ENCODE data around the gene IQCH. TPM values are rescaled to one million over a fixed set of nuclear protein-coding genes. Genes with fewer than 3 reads are reported as not detected.

Gene IQCH
- total RNA-seq, 1 donor from 2014 or later = 1.5 TPM

- Mint-ChIP-seq H3K36me3 (ENCODE audit: low read depth) (no peaks in the 10 kb centered on the region), H3K4me1 (no peaks in the 10 kb centered on the region), H3K9me3 (no peaks in the 10 kb centered on the region), H3K27ac (no peak overlapping the region), H3K27me3 (peaks cover 8% of the 10 kb centered on the region), H3K4me3 (no peak overlapping the region)
- DNase-seq = no peak
- CTCF ChIA-PET = no interaction called here
- intact Hi-C loops (cut with micrococcal nuclease) = no loop called here
- POLR2A ChIA-PET = no interaction called here
- TF ChIP-seq CTCF (IDR thresholded peaks at IDR 0.05) = no peak
- ATAC-seq (ENCODE audit: low read depth) = no peak
Observed at GRCh38 chr15:67400890-67401289, 146.3 kb downstream of the IQCH start.

GRCh38 chr15:67401336-67401735, 146.8 kb downstream of the IQCH start:
- POLR2A ChIA-PET = no interaction called here
- CTCF ChIA-PET = no interaction called here

GRCh38 chr15:67403428-67404154, 149.0 kb downstream of the IQCH start:
- Mint-ChIP-seq H3K27me3 (peaks cover 7% of the 10 kb centered on the region), H3K4me1 (no peaks in the 10 kb centered on the region), H3K27ac (no peak overlapping the region), H3K36me3 (ENCODE audit: low read depth) (no peaks in the 10 kb centered on the region), H3K4me3 (no peak overlapping the region), H3K9me3 (no peaks in the 10 kb centered on the region)
- intact Hi-C loops (cut with micrococcal nuclease) = no loop called here
- POLR2A ChIA-PET = no interaction called here
- CTCF ChIA-PET = no interaction called here
- ATAC-seq (ENCODE audit: low read depth) (no peak), DNase-seq (no peak)
- no peak for TF ChIP-seq CTCF (IDR thresholded peaks at IDR 0.05)

More at GRCh38 chr15:67401336-67401735, 146.8 kb downstream of the IQCH start:
- H3K27me3 Mint-ChIP-seq = peaks cover 8% of the 10 kb centered on the region
- H3K36me3 Mint-ChIP-seq (ENCODE audit: low read depth) = no peaks in the 10 kb centered on the region
- ATAC-seq (ENCODE audit: low read depth) = no peak
- intact Hi-C loops (cut with micrococcal nuclease) = no loop called here
- no peaks in the 10 kb centered on the region for H3K4me1 Mint-ChIP-seq
- no peak overlapping the region for H3K27ac Mint-ChIP-seq
- no peak for TF ChIP-seq CTCF (IDR thresholded peaks at IDR 0.05)
- H3K4me3 Mint-ChIP-seq = no peak overlapping the region
- H3K9me3 Mint-ChIP-seq = no peaks in the 10 kb centered on the region
- no peak for DNase-seq

- Mint-ChIP-seq H3K9me3 (no peaks in the 10 kb centered on the region), H3K4me1 (no peaks in the 10 kb centered on the region), H3K36me3 (ENCODE audit: low read depth) (no peaks in the 10 kb centered on the region), H3K27me3 (peaks cover 7% of the 10 kb centered on the region), H3K4me3 (no peak overlapping the region), H3K27ac (no peak overlapping the region)
- DNase-seq = no peak
- ATAC-seq (ENCODE audit: low read depth) = no peak
- intact Hi-C loops (cut with micrococcal nuclease) = no loop called here
- TF ChIP-seq CTCF (IDR thresholded peaks at IDR 0.05) = no peak
- POLR2A ChIA-PET = no interaction called here
- CTCF ChIA-PET = interaction anchor here (0.9 kb wide), 1 partner anchor 19 kb away, joined by 3 read pairs; no protein-coding TSS in a partner anchor
Observed at GRCh38 chr15:67405208-67406191, 150.9 kb downstream of the IQCH start.

GRCh38 chr15:67406257-67406861, 151.8 kb downstream of the IQCH start:
- Mint-ChIP-seq H3K27me3 (peaks cover 4% of the 10 kb centered on the region), H3K36me3 (ENCODE audit: low read depth) (no peaks in the 10 kb centered on the region), H3K4me3 (no peak overlapping the region), H3K27ac (no peak overlapping the region), H3K4me1 (no peaks in the 10 kb centered on the region), H3K9me3 (no peaks in the 10 kb centered on the region)
- no peak for DNase-seq
- intact Hi-C loops (cut with micrococcal nuclease) = no loop called here
- no peak for TF ChIP-seq CTCF (IDR thresholded peaks at IDR 0.05)
- POLR2A ChIA-PET = no interaction called here
- no peak for ATAC-seq (ENCODE audit: low read depth)
- CTCF ChIA-PET = interaction anchor here (0.9 kb wide), 1 partner anchor 18 kb away, joined by 3 read pairs; no protein-coding TSS in a partner anchor

Measured in activated B cell treated with CpG ODN at 0.5 μM for 24 hours (primary cell).